Left ventricle myocardium inferior (tissue), 1 donor: ENCODE results near the gene ZNF469. TPM values are rescaled to one million over a fixed set of nuclear protein-coding genes. Genes with fewer than 3 reads are reported as not detected.

Source experiments
- DNase-seq: peaks from one replicate; pipeline ENCODE4 v3.0.0-alpha.2; 2020
- H3K27ac ChIP-seq: fragments of 200-600 bp; replicated peaks from 2 replicates; pipeline ENCODE4 v1.8.0; 2021
- H3K27me3 ChIP-seq: fragments of 200-600 bp; 2 replicates; pipeline ENCODE4 v1.8.0; 2021; ENCODE audit warnings: low read depth
- H3K36me3 ChIP-seq: fragments of 200-600 bp; 2 replicates; pipeline ENCODE4 v1.8.0; 2021
- H3K4me1 ChIP-seq: fragments of 200-600 bp; 2 replicates; pipeline ENCODE4 v1.8.0; 2021
- H3K4me3 ChIP-seq: fragments of 200-600 bp; 2 replicates; pipeline ENCODE4 v1.8.0; 2021; ENCODE audit warnings: mild to moderate bottlenecking, moderate library complexity
- H3K9me3 ChIP-seq: fragments of 200-600 bp; replicated peaks from 2 replicates; pipeline ENCODE4 v1.8.0; 2021
- intact Hi-C: fragments of 100-400 bp; cut with micrococcal nuclease; formaldehyde crosslinking; loops from one replicate; pipeline ENCODE4 v1.11.0; 2022
- long read RNA-seq: library from polyadenylated mRNA; unstranded; transcript quantifications from one replicate; pipeline ENCODE4 v2.0.0, GENCODE V29; 2021
- total RNA-seq: library from RNA; stranded (reverse); fragmentation: NEBNext Ultra II Directional; extraction: Animal tissue kit (Norgen Biotek cat#: 25700); gene quantifications from one replicate; pipeline ENCODE4 v1.2.1, GENCODE V29; 2021
- TF ChIP-seq, protein P1 (sequence below): fragments of 200-600 bp; IDR thresholded peaks from 2 replicates; pipeline ENCODE4 v1.8.0; 2021; ENCODE audit warnings: antibody characterized with exemption, mild to moderate bottlenecking, borderline replicate concordance
- donor health status: DM: no; HTN: yes; CAD: no; lungs with severe emphysema.

ZNF469 gene, protein sequence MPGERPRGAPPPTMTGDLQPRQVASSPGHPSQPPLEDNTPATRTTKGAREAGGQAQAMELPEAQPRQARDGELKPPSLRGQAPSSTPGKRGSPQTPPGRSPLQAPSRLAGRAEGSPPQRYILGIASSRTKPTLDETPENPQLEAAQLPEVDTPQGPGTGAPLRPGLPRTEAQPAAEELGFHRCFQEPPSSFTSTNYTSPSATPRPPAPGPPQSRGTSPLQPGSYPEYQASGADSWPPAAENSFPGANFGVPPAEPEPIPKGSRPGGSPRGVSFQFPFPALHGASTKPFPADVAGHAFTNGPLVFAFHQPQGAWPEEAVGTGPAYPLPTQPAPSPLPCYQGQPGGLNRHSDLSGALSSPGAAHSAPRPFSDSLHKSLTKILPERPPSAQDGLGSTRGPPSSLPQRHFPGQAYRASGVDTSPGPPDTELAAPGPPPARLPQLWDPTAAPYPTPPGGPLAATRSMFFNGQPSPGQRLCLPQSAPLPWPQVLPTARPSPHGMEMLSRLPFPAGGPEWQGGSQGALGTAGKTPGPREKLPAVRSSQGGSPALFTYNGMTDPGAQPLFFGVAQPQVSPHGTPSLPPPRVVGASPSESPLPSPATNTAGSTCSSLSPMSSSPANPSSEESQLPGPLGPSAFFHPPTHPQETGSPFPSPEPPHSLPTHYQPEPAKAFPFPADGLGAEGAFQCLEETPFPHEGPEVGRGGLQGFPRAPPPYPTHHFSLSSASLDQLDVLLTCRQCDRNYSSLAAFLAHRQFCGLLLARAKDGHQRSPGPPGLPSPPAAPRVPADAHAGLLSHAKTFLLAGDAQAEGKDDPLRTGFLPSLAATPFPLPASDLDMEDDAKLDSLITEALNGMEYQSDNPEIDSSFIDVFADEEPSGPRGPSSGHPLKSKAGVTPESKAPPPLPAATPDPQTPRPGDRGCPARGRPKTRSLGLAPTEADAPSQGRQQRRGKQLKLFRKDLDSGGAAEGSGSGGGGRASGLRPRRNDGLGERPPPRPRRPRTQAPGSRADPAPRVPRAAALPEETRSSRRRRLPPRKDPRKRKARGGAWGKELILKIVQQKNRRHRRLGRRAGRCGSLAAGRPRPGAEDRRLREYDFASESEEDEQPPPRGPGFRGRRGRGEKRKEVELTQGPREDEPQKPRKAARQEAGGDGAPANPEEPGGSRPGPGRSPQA (N-terminal part only)
- total RNA-seq, result 0.74 TPM
- long read RNA-seq, full-length matches to known transcripts, result 2 of 2 reads
- long read RNA-seq, partial matches to known transcripts, result 0 of 2 reads
- long read RNA-seq, other reads (novel, unspliced or antisense), result 0 of 2 reads

DNA sequence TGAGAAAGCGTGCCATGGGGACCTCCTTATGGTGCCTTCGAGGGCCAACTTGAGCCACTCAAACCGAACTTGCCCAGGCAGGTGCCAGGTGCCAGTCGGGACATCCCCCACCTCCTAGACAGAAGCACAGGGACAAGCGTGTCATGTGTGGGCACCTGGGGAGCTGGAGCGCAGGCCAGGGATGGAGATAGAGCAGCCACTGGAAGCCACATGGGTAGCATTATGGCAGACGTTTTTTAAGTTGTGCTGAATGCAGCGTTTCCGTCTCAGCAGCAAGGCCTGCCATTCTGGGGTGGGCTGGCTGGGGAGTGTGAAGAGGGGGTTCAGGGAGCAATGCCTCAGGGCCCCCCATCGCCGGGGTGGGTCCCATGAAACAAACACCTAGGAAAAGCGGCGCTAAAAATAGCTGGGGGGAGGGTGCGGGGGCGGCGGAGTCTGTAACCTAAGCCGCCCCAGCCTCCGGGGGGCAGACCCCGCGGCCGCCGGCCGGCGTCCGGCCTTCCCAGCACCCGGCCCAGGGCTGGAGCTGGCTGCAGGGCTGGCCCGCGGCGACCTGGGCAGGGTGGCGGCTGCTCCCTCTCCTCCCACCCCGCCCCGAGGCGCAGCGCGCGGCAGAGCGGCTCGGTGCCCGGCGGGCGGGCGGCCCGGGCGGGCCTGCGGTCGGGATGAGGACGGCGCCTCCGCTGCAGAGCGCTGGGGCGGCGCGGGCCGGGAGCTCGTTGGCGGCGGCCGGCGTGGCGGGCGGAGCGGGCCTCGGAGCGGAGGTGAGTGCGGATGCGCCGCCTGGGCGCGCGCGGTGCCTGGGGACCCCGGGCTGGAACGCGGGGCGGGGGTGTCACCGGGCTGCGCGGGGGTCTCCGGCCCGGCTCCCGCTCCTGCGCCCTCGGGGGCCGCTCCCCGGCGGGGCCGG, at the start of gene ZNF469:
ZNF469 (plus strand) TSS at position 469 of the 910 bp plus-strand sequence. CDS start 44,512 bp downstream, outside the sequence.
- intact Hi-C loops, result no loop called here
- Histone ChIP-seq H3K27ac (no peak within 1 kb of the TSS), H3K27me3 (peaks cover 76% of the 10 kb centered on the region), H3K4me3 (peak within 1 kb of the TSS; percentile 64), H3K9me3 (no peaks in the 10 kb centered on the region), H3K4me1 (peaks cover 13% of the 10 kb centered on the region), H3K36me3 (no peaks in the 10 kb centered on the region)
- DNase-seq, result peak; percentile 14
- TF ChIP-seq, protein P1, sequence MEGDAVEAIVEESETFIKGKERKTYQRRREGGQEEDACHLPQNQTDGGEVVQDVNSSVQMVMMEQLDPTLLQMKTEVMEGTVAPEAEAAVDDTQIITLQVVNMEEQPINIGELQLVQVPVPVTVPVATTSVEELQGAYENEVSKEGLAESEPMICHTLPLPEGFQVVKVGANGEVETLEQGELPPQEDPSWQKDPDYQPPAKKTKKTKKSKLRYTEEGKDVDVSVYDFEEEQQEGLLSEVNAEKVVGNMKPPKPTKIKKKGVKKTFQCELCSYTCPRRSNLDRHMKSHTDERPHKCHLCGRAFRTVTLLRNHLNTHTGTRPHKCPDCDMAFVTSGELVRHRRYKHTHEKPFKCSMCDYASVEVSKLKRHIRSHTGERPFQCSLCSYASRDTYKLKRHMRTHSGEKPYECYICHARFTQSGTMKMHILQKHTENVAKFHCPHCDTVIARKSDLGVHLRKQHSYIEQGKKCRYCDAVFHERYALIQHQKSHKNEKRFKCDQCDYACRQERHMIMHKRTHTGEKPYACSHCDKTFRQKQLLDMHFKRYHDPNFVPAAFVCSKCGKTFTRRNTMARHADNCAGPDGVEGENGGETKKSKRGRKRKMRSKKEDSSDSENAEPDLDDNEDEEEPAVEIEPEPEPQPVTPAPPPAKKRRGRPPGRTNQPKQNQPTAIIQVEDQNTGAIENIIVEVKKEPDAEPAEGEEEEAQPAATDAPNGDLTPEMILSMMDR, result no peak

DNA sequence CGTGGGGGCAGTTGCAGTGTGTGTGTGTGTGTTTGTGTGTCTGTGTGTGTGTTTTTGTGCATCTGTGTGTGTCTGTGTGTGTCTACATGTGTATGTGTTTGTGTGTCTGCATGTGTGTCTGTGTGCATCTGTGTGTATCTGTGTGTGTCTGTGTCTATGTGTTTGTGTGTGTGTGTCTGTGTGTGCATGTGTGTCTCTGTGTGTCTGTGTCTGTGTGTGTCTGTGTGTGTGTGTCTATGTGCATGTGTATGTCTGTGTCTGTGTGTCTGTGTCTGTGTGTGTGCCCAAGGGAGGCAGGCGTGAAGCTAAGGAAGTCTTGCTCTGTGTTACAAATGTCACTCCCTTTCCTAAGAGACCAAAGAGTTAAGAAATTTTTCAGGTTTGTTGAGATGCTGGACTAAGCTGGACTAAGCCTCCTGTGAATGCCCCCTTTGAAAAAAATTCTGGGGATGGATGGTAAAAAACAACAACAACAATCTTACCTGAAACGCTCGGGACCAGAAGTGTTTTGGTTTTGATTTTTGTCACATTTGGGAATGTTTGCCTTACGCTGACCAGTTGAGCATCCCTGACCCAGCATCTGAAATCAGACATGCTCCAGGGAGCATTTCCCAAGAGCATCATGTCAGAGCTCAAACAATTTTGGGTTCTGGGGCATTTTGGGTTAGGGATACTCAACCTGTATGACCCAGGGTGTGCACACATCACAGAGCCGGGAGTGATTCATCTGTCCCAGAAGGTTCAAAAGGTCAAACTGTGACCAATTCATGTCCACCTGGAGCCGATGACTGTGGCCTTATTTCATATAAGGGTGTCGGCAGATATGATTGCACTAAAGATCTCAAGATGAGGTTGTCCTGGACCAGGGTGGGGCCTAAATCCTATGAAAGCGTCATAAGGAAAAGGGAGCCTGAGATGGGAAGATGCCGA, 48.6 kb upstream of the ZNF469 start:
- H3K36me3 ChIP-seq, result no peaks in the 10 kb centered on the region

DNA sequence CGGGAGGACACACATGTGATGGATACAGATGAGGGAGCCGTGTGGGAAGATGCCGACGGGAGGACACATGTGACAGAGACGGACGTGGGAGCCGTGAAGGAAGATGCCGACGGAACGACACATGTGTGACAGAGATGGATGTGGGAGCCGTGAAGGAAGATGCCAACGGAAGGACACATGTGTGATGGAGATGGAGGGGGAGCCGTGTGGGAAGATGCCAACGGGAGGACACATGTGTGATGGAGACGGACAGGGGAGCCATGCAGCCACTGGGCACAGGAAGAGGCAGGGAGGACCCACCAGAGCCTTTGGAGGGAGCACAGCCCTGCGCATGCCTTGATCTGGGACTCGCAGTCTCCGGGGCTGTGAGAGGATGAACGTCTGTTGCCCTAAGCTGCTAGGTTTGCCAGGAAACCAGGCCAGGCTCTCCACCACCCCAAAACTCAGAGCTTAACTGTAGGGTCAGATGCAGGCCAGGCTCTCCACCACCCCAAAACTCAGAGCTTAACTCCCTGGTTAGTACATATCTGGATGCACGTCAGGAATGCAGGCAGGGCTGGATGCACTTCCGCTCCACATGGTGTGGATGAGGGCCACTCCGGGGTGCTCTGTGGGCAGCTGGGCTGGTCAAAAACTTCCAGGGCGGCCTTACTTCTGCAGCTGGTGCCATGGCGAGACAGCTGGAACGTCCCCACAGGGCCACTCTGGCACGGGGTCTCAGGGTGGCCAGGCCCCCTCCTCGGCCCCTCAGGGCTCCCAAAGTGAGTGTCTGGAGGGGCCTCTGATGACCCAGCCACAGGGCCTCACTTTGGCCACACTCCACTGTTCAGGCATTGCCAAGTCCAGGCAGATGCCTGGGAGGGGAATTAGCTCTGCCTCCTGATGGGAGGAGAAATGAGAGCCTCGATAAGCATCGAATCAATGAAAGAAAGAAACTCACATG, 47.7 kb upstream of the ZNF469 start:
- no peaks in the 10 kb centered on the region for H3K9me3 ChIP-seq
- H3K4me3 ChIP-seq, result no peak overlapping the region
- TF ChIP-seq, protein P1, result no peak
- peaks cover 12% of the 10 kb centered on the region for H3K27me3 ChIP-seq
- no peak overlapping the region for H3K27ac ChIP-seq
- no peak for DNase-seq
- no peaks in the 10 kb centered on the region for H3K4me1 ChIP-seq
- H3K36me3 ChIP-seq, result no peaks in the 10 kb centered on the region
- intact Hi-C loops, result no loop called here

More for the DNA sequence above, 48.6 kb upstream of the ZNF469 start:
- no peak overlapping the region for H3K4me3 ChIP-seq
- DNase-seq, result no peak
- H3K27ac ChIP-seq, result no peak overlapping the region
- H3K27me3 ChIP-seq, result peaks cover 10% of the 10 kb centered on the region
- no peaks in the 10 kb centered on the region for H3K4me1 ChIP-seq
- intact Hi-C loops, result no loop called here
- H3K9me3 ChIP-seq, result no peaks in the 10 kb centered on the region
- TF ChIP-seq, protein P1, result no peak

DNA sequence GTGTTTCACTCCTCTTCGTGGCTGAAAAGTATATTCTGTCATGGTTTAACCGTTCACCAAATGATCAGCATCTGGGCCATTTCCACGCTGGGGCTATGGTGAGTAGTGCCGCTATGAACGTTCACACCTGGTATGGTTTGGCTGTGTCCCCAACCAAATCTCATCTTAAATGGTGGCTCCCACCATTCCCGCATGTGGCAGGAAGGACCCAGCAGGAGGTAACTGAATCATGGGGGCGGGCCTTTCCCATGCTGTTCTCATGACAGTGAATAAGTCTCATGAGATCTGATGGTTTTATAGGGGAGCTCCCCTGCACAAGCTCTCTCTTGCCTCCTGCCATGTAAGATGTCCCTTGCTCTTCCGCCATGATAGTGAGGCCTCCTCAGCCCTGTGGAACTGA, 45.7 kb upstream of the ZNF469 start:
- DNase-seq, result no peak
- H3K27ac ChIP-seq, result no peak overlapping the region
- TF ChIP-seq, protein P1, result no peak
- no peaks in the 10 kb centered on the region for H3K4me1 ChIP-seq
- H3K9me3 ChIP-seq, result no peaks in the 10 kb centered on the region
- H3K36me3 ChIP-seq, result no peaks in the 10 kb centered on the region
- intact Hi-C loops, result no loop called here
- H3K4me3 ChIP-seq, result no peak overlapping the region
- peaks cover 30% of the 10 kb centered on the region for H3K27me3 ChIP-seq
